Liver (tissue), 3 donors: ENCODE results near the gene MYMK.

ENCODE experiments used
- ATF3 ChIP-seq: IDR thresholded peaks from 2 replicates; pipeline ENCODE4 v1.6.1; 2016; ENCODE audit warnings: antibody characterized with exemption
- FOXA1 ChIP-seq: IDR thresholded peaks from 2 replicates; pipeline ENCODE4 v1.6.1; 2016; ENCODE audit warnings: antibody characterized with exemption
- GABPA ChIP-seq, 2 donors: IDR thresholded peaks in 1 of 2; conservative IDR thresholded peaks in 1 of 2; 2 replicates each; pipeline ENCODE4 v1.6.1; 2016; ENCODE audit warnings: antibody characterized with exemption in 2 of 2, mild to moderate bottlenecking in 1 of 2, moderate library complexity in 1 of 2
- JUND ChIP-seq, 2 donors: IDR thresholded peaks; 2 replicates each; pipeline ENCODE4 v1.6.1; 2016; ENCODE audit warnings: antibody characterized with exemption in 2 of 2
- NR2F2 ChIP-seq: IDR thresholded peaks from 2 replicates; pipeline ENCODE4 v1.6.1; 2016; ENCODE audit warnings: antibody characterized with exemption
- RAD21 ChIP-seq, 2 donors: IDR thresholded peaks; 2 replicates each; pipeline ENCODE4 v1.6.1; 2016; ENCODE audit warnings: antibody characterized with exemption in 2 of 2, mild to moderate bottlenecking in 2 of 2
- REST ChIP-seq: IDR thresholded peaks from 2 replicates; pipeline ENCODE4 v1.6.1; 2016; ENCODE audit warnings: antibody characterized with exemption, mild to moderate bottlenecking
- RXRA ChIP-seq, 2 donors: IDR thresholded peaks; 2 replicates each; pipeline ENCODE4 v1.6.1; 2017 to 2018; ENCODE audit warnings: antibody characterized with exemption in 2 of 2, mild to moderate bottlenecking in 1 of 2
- SP1 ChIP-seq: IDR thresholded peaks from 2 replicates; pipeline ENCODE4 v1.6.1; 2018; ENCODE audit warnings: antibody characterized with exemption, mild to moderate bottlenecking
- TAF1 ChIP-seq: conservative IDR thresholded peaks from 2 replicates; pipeline ENCODE4 v1.6.1; 2016; ENCODE audit warnings: antibody characterized with exemption, mild to moderate bottlenecking
- YY1 ChIP-seq: IDR thresholded peaks from 2 replicates; pipeline ENCODE4 v1.6.1; 2016; ENCODE audit warnings: antibody characterized with exemption, mild to moderate bottlenecking
- TF ChIP-seq, protein P1 (sequence below): fragments of 150-350 bp; IDR thresholded peaks from 2 replicates; pipeline ENCODE4 v1.5.1; 2017; ENCODE audit warnings: improper control_type of control experiment, low read depth, low read length; ENCODE audit not compliant: missing input control
- TF ChIP-seq, protein P2 (sequence below): IDR thresholded peaks from 2 replicates; pipeline ENCODE4 v1.6.1; 2016; ENCODE audit warnings: antibody characterized with exemption
- TF ChIP-seq, protein P3 (sequence below): IDR thresholded peaks from 2 replicates; pipeline ENCODE4 v1.6.1; 2016; ENCODE audit warnings: antibody characterized with exemption
- donor health status: healthy.
- donor health status: healthy.

DNA sequence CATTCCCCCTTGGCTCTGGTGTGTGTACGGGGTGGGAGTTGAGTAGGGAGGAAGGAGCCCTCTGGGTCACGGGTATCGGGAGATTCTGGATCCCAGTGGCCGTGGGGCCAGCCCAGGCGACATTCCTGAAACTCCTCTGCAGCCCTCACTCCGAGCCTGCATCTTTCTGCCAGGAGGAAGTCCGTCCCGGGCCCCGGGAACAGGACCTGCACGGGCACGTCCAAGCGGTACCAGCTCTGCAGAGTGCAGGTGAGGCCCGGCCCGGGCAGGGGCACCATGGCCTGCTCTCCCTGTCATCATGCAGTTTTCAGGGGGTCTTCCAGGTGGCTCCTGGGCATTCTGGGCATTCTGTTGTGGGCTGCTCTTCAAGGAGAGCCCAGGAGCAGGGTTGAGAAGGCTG, 13.4 kb upstream of the MYMK start:
- TF ChIP-seq, protein P1, sequence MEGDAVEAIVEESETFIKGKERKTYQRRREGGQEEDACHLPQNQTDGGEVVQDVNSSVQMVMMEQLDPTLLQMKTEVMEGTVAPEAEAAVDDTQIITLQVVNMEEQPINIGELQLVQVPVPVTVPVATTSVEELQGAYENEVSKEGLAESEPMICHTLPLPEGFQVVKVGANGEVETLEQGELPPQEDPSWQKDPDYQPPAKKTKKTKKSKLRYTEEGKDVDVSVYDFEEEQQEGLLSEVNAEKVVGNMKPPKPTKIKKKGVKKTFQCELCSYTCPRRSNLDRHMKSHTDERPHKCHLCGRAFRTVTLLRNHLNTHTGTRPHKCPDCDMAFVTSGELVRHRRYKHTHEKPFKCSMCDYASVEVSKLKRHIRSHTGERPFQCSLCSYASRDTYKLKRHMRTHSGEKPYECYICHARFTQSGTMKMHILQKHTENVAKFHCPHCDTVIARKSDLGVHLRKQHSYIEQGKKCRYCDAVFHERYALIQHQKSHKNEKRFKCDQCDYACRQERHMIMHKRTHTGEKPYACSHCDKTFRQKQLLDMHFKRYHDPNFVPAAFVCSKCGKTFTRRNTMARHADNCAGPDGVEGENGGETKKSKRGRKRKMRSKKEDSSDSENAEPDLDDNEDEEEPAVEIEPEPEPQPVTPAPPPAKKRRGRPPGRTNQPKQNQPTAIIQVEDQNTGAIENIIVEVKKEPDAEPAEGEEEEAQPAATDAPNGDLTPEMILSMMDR = no peak
- TF ChIP-seq, protein P2, sequence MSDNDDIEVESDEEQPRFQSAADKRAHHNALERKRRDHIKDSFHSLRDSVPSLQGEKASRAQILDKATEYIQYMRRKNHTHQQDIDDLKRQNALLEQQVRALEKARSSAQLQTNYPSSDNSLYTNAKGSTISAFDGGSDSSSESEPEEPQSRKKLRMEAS = no peak
- TF ChIP-seq YY1 (no peak), ATF3 (no peak), SP1 (no peak), REST (no peak), TAF1 (no peak), RAD21 (IDR thresholded peaks at IDR 0.05) (no peak), GABPA (IDR thresholded peaks at IDR 0.05 in 1 of 2, conservative IDR thresholded peaks at IDR 0.05 in 1 of 2) (no peak), FOXA1 (no peak), NR2F2 (no peak), RXRA (IDR thresholded peaks at IDR 0.05) (no peak), JUND (IDR thresholded peaks at IDR 0.05) (no peak)
- TF ChIP-seq, protein P3, sequence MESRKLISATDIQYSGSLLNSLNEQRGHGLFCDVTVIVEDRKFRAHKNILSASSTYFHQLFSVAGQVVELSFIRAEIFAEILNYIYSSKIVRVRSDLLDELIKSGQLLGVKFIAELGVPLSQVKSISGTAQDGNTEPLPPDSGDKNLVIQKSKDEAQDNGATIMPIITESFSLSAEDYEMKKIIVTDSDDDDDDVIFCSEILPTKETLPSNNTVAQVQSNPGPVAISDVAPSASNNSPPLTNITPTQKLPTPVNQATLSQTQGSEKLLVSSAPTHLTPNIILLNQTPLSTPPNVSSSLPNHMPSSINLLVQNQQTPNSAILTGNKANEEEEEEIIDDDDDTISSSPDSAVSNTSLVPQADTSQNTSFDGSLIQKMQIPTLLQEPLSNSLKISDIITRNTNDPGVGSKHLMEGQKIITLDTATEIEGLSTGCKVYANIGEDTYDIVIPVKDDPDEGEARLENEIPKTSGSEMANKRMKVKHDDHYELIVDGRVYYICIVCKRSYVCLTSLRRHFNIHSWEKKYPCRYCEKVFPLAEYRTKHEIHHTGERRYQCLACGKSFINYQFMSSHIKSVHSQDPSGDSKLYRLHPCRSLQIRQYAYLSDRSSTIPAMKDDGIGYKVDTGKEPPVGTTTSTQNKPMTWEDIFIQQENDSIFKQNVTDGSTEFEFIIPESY = no peak
